Measurements from ENCODE around the gene FXR1. TPM values are rescaled to one million over a fixed set of nuclear protein-coding genes. Genes with fewer than 3 reads are reported as not detected.

FXR1 gene
- total RNA-seq, 1 experiment from 2014 or later: 215 TPM

- Histone ChIP-seq H2AFZ (ENCODE audit: low read depth, low read length, poor library complexity, severe bottlenecking) (no peak overlapping the region), H3K4me1 (ENCODE audit: control insufficient read depth in 1 of 2, insufficient read depth in 2 of 2, low read length in 2 of 2) (no peaks in the 10 kb centered on the region), H3K9me2 (ENCODE audit: insufficient read depth) (no peaks in the 10 kb centered on the region), H3K9ac (ENCODE audit: low read length) (no peak overlapping the region), H3K4me3 (replicated peaks in 1 of 2; ENCODE audit: low read depth in 1 of 2, low read length in 2 of 2) (no peak overlapping the region), H3K4me2 (ENCODE audit: low read length) (no peak overlapping the region), H3K27me3 (ENCODE audit: insufficient read depth, low read length) (0 out of 2 replicates have a peak, but pooled peaks cover 2% of the 10 kb centered on the region), H4K20me1 (ENCODE audit: insufficient read depth) (no peaks in the 10 kb centered on the region), H3K9me3 (ENCODE audit: control insufficient read depth in 1 of 2, insufficient read depth in 1 of 2, low read depth in 1 of 2, low read length in 2 of 2) (no peaks in the 10 kb centered on the region), H3K36me3 (ENCODE audit: control insufficient read depth in 1 of 2, insufficient read depth in 2 of 2, low read length in 2 of 2) (no peaks in the 10 kb centered on the region), H3K79me2 (ENCODE audit: insufficient read depth, low read length) (no peaks in the 10 kb centered on the region), H3K27ac (ENCODE audit: low read depth, low read length) (no peak overlapping the region)
- DNase-seq (ENCODE audit: low read depth, low spot score) (no peak), ATAC-seq (no peak)
- no peak for TF ChIP-seq POLR2A (IDR thresholded peaks at IDR 0.05; ENCODE audit: borderline replicate concordance, extremely low read depth, insufficient read depth, insufficient read length)
- TF ChIP-seq, protein P1, sequence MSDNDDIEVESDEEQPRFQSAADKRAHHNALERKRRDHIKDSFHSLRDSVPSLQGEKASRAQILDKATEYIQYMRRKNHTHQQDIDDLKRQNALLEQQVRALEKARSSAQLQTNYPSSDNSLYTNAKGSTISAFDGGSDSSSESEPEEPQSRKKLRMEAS (IDR thresholded peaks at IDR 0.05): no peak
- no peak for TF ChIP-seq EGR1 (IDR thresholded peaks at IDR 0.05; ENCODE audit: low read depth)
- TF ChIP-seq RAD21 (IDR thresholded peaks at IDR 0.05; ENCODE audit: low read depth): no peak
- no peak for TF ChIP-seq CBX3 (IDR thresholded peaks at IDR 0.05; ENCODE audit: low read depth)
- TF ChIP-seq POLR2AphosphoS5 (IDR thresholded peaks at IDR 0.05; ENCODE audit: low read depth, low read length): no peak
- TF ChIP-seq ATF3 (IDR thresholded peaks at IDR 0.05): no peak
- TF ChIP-seq YY1 (IDR thresholded peaks at IDR 0.05; ENCODE audit: extremely low read depth, insufficient replicate concordance, low read depth, low read length): no peak
- no peak for TF ChIP-seq FOSL1 (IDR thresholded peaks at IDR 0.05; ENCODE audit: low read depth)
- TF ChIP-seq, protein P2, sequence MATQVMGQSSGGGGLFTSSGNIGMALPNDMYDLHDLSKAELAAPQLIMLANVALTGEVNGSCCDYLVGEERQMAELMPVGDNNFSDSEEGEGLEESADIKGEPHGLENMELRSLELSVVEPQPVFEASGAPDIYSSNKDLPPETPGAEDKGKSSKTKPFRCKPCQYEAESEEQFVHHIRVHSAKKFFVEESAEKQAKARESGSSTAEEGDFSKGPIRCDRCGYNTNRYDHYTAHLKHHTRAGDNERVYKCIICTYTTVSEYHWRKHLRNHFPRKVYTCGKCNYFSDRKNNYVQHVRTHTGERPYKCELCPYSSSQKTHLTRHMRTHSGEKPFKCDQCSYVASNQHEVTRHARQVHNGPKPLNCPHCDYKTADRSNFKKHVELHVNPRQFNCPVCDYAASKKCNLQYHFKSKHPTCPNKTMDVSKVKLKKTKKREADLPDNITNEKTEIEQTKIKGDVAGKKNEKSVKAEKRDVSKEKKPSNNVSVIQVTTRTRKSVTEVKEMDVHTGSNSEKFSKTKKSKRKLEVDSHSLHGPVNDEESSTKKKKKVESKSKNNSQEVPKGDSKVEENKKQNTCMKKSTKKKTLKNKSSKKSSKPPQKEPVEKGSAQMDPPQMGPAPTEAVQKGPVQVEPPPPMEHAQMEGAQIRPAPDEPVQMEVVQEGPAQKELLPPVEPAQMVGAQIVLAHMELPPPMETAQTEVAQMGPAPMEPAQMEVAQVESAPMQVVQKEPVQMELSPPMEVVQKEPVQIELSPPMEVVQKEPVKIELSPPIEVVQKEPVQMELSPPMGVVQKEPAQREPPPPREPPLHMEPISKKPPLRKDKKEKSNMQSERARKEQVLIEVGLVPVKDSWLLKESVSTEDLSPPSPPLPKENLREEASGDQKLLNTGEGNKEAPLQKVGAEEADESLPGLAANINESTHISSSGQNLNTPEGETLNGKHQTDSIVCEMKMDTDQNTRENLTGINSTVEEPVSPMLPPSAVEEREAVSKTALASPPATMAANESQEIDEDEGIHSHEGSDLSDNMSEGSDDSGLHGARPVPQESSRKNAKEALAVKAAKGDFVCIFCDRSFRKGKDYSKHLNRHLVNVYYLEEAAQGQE (IDR thresholded peaks at IDR 0.05; ENCODE audit: low read depth): no peak
- TF ChIP-seq EZH2 (IDR thresholded peaks at IDR 0.05): no peak
- no peak for TF ChIP-seq TCF7L2 (IDR thresholded peaks at IDR 0.05; ENCODE audit: borderline replicate concordance, extremely low read depth, insufficient read depth, insufficient read length)
- no peak for TF ChIP-seq SP1 (IDR thresholded peaks at IDR 0.05; ENCODE audit: low read depth)
- no peak for TF ChIP-seq JUND (IDR thresholded peaks at IDR 0.05)
- no peak for TF ChIP-seq CTCF (IDR thresholded peaks at IDR 0.05 in 2 of 3, conservative IDR thresholded peaks at IDR 0.05 in 1 of 3; ENCODE audit: borderline replicate concordance in 1 of 3, insufficient read depth in 1 of 3, low read depth in 2 of 3, low read length in 2 of 3)
- no TSS peak for BruUV-seq (replicated peaks)
- POLR2A ChIA-PET: no interaction called here
- intact Hi-C loops (cut with micrococcal nuclease): no loop called here
- RAD21 ChIA-PET (ENCODE audit: low non-redundant PET in 1 of 2, low total read pairs in 2 of 2, uncharacterized antibody in 2 of 2, unreplicated experiment in 2 of 2): no interaction called here
- CTCF ChIA-PET: no interaction called here
Measured at GRCh38 chr3:180870008-180870699, 42.3 kb upstream of the FXR1 start.

Measured in HCT116 (cell line).